Germinal center (tissue), 1 donor: ENCODE measurements around the gene PYGM.
"Not testable (repeated sequence)": the region's sequence is repeated elsewhere in the genome, so short reads cannot be mapped to it uniquely, and the experiment has no call there.

Experiments used
- DNase-seq: peaks from one replicate; pipeline ENCODE4 v3.0.0; 2012; ENCODE audit warnings: mixed read lengths, low spot score

PYGM gene

GRCh38 chr11:64716473-64717267 is 43.1 kb downstream of the PYGM start:
- DNase-seq: no peak

GRCh38 chr11:64715756-64716472 is 43.9 kb downstream of the PYGM start:
- no peak for DNase-seq

- DNase-seq: no peak
Observed at GRCh38 chr11:64715110-64715509, 44.7 kb downstream of the PYGM start.

GRCh38 chr11:64714666-64715065 is 45.1 kb downstream of the PYGM start:
- no peak for DNase-seq

GRCh38 chr11:64713781-64714363 is 45.9 kb downstream of the PYGM start:
- DNase-seq: no peak

GRCh38 chr11:64713016-64713707 is 46.6 kb downstream of the PYGM start:
- peak; percentile 47 for DNase-seq

- no peak for DNase-seq
Observed at GRCh38 chr11:64712430-64713015, 47.3 kb downstream of the PYGM start.

- no peak for DNase-seq
Observed at GRCh38 chr11:64711956-64712362, 47.8 kb downstream of the PYGM start.

- no peak for DNase-seq
Observed at GRCh38 chr11:64711138-64711955, 48.4 kb downstream of the PYGM start.

- no peak for DNase-seq
Observed at GRCh38 chr11:64710418-64711137, 49.2 kb downstream of the PYGM start.

GRCh38 chr11:64705501-64705900 is 54.3 kb downstream of the PYGM start:
- no peak for DNase-seq

GRCh38 chr11:64703048-64703447 is 56.7 kb downstream of the PYGM start:
- DNase-seq: no peak

GRCh38 chr11:64701956-64702355 is 57.8 kb downstream of the PYGM start:
- not testable (repeated sequence) for DNase-seq

- no peak for DNase-seq
Observed at GRCh38 chr11:64698427-64698826, 61.3 kb downstream of the PYGM start.

GRCh38 chr11:64697663-64698375 is 62.0 kb downstream of the PYGM start:
- DNase-seq: no peak
